Memory B cell (primary cell): ENCODE measurements around the gene SULF2.

Experiments used
- ATAC-seq: fragments of 150-1000 bp; cut with Tn5 transposase; 2 replicates; pipeline ENCODE4 v1.10.0; 2021; ENCODE audit warnings: low read depth, mild to moderate bottlenecking, moderate library complexity
- DNase-seq, 2 donors: peaks; one replicate each; pipeline ENCODE4 v3.0.0; 2022; ENCODE audit warnings: low spot score in 2 of 2
- H3K27ac Mint-ChIP-seq: one replicate; pipeline ENCODE4 v1.8.0; 2022; ENCODE audit warnings: mild to moderate bottlenecking, moderate library complexity, mixed read lengths
- H3K27me3 Mint-ChIP-seq: one replicate; pipeline ENCODE4 v1.8.0; 2022; ENCODE audit warnings: mixed read lengths
- H3K36me3 Mint-ChIP-seq: one replicate; pipeline ENCODE4 v1.8.0; 2022; ENCODE audit warnings: mild to moderate bottlenecking, mixed read lengths
- H3K4me1 Mint-ChIP-seq: one replicate; pipeline ENCODE4 v1.8.0; 2022; ENCODE audit warnings: mixed read lengths
- H3K4me3 Mint-ChIP-seq: one replicate; pipeline ENCODE4 v1.8.0; 2022; ENCODE audit warnings: mild to moderate bottlenecking, moderate library complexity, mixed read lengths
- H3K9me3 Mint-ChIP-seq: one replicate; pipeline ENCODE4 v1.8.0; 2022; ENCODE audit warnings: mixed read lengths

Gene SULF2

DNA sequence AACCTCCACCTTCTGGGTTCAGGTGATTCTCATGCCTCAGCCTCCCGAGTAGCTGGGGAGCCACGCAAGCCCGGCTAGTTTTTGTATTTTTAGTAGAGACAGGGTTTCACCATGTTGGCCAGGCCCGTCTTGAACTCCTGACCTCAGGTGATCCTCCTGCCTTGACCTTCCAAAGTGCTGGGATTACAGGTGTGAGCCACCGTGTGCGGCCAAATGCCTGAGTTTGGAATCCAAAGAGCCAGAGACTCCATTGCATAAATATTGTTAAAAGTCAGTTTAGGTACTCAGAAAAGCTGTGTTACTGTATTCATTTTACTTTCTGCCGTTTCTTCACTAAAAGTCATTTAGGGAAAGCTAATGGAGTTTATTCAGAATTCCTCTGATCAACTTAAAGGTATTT, 137.3 kb downstream of the SULF2 start:
- Mint-ChIP-seq H3K36me3 (peaks cover 37% of the 10 kb centered on the region), H3K27ac (no peak overlapping the region), H3K27me3 (no peaks in the 10 kb centered on the region), H3K4me3 (no peak overlapping the region), H3K4me1 (peaks cover 6% of the 10 kb centered on the region), H3K9me3 (no peaks in the 10 kb centered on the region)
- DNase-seq (no peak), ATAC-seq (no peak)

GRCh38 chr20:47645632-47646031, 139.6 kb downstream of the SULF2 start:
- Mint-ChIP-seq H3K36me3 (peaks cover 39% of the 10 kb centered on the region), H3K4me3 (no peak overlapping the region)

DNA sequence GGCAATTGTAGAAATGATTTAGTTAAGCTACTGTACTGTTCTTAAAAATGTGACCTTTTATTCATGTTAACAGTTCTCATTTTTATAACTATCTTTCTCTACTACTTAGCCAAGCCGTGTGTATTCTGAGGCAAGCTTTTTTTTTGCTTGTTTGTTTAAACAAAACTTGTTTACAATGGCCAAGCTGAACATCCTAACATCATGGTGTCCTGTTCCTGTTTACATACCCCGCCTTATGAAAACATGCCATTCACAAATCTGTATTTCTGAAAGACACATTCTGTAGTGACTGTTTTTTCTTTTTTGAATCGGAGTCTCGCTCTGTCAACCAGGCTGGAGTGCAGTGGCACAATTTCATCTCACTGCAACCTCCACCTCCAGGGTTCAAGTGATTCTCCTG, 142.7 kb downstream of the SULF2 start:
- H3K9me3 Mint-ChIP-seq = no peaks in the 10 kb centered on the region
- DNase-seq (no peak), ATAC-seq (no peak)
- peak overlapping the region; percentile 38 for H3K27ac Mint-ChIP-seq
- peaks cover 44% of the 10 kb centered on the region for H3K36me3 Mint-ChIP-seq
- no peaks in the 10 kb centered on the region for H3K27me3 Mint-ChIP-seq
- no peak overlapping the region for H3K4me3 Mint-ChIP-seq
- peaks cover 6% of the 10 kb centered on the region for H3K4me1 Mint-ChIP-seq

More at GRCh38 chr20:47645632-47646031, 139.6 kb downstream of the SULF2 start:
- no peaks in the 10 kb centered on the region for H3K27me3 Mint-ChIP-seq
- H3K4me1 Mint-ChIP-seq = peaks cover 6% of the 10 kb centered on the region
- H3K9me3 Mint-ChIP-seq = no peaks in the 10 kb centered on the region
- H3K27ac Mint-ChIP-seq = no peak overlapping the region
- ATAC-seq (no peak), DNase-seq (no peak)

GRCh38 chr20:47642118-47642517, 143.2 kb downstream of the SULF2 start:
- Mint-ChIP-seq H3K4me3 (no peak overlapping the region), H3K27me3 (no peaks in the 10 kb centered on the region), H3K4me1 (peaks cover 6% of the 10 kb centered on the region), H3K36me3 (peaks cover 49% of the 10 kb centered on the region), H3K27ac (no peak overlapping the region), H3K9me3 (no peaks in the 10 kb centered on the region)
- DNase-seq (no peak), ATAC-seq (no peak)

DNA sequence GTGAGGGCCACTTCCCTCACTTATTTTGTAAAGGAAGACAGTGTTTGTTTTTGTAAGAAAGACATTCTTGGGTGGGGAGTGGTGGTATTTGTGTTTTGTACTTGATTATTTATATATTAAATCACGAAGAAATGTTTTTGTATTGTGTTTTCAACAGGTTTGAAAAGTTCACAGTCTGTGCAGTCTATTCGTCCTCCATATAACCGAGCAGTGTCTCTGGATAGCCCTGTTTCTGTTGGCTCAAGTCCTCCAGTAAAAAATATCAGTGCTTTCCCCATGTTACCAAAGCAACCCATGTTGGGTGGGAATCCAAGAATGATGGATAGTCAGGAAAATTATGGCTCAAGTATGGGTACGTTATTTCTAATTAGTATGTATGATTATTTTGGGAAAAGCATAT, 146.4 kb downstream of the SULF2 start:
- Mint-ChIP-seq H3K9me3 (no peaks in the 10 kb centered on the region), H3K27me3 (no peaks in the 10 kb centered on the region), H3K36me3 (peaks cover 46% of the 10 kb centered on the region), H3K4me1 (peaks cover 4% of the 10 kb centered on the region), H3K4me3 (no peak overlapping the region), H3K27ac (no peak overlapping the region)
- DNase-seq (no peak), ATAC-seq (no peak)

GRCh38 chr20:47635256-47635655, 150.0 kb downstream of the SULF2 start:
- H3K9me3 Mint-ChIP-seq = no peaks in the 10 kb centered on the region
- H3K36me3 Mint-ChIP-seq = peaks cover 38% of the 10 kb centered on the region
- peaks cover 9% of the 10 kb centered on the region for H3K4me1 Mint-ChIP-seq
- ATAC-seq = no peak
- H3K27ac Mint-ChIP-seq = no peak overlapping the region
- DNase-seq = no peak
- H3K27me3 Mint-ChIP-seq = no peaks in the 10 kb centered on the region
- H3K4me3 Mint-ChIP-seq = no peak overlapping the region

- Mint-ChIP-seq H3K36me3 (peaks cover 24% of the 10 kb centered on the region), H3K4me1 (peaks cover 11% of the 10 kb centered on the region), H3K27ac (peak overlapping the region; percentile 69), H3K27me3 (no peaks in the 10 kb centered on the region), H3K4me3 (no peak overlapping the region), H3K9me3 (no peaks in the 10 kb centered on the region)
- DNase-seq (no peak), ATAC-seq (no peak)
Observed at GRCh38 chr20:47631078-47631477, 154.2 kb downstream of the SULF2 start.

DNA sequence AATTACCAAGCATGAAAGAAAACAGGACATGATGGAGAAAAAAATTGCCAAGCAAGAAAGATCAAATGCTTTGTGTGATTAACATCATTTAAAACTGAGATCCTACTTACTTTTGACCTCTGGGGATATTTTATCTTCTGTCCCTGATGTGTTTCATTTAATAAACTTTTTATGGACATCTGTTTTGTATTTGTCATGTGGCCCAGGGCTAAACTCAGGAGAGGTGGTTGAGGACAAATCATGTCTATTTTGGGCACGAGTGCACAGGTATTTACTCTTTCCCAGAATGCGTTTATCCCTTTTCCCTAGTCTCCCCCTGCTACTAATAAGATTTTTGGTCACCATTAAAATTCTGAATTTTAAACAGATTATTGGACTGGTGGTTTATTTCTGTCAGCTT, 155.4 kb downstream of the SULF2 start:
- peaks cover 20% of the 10 kb centered on the region for H3K36me3 Mint-ChIP-seq
- H3K4me1 Mint-ChIP-seq = peaks cover 9% of the 10 kb centered on the region
- no peaks in the 10 kb centered on the region for H3K27me3 Mint-ChIP-seq
- DNase-seq = no peak
- H3K27ac Mint-ChIP-seq = no peak overlapping the region
- no peaks in the 10 kb centered on the region for H3K9me3 Mint-ChIP-seq
- no peak for ATAC-seq
- no peak overlapping the region for H3K4me3 Mint-ChIP-seq

DNA sequence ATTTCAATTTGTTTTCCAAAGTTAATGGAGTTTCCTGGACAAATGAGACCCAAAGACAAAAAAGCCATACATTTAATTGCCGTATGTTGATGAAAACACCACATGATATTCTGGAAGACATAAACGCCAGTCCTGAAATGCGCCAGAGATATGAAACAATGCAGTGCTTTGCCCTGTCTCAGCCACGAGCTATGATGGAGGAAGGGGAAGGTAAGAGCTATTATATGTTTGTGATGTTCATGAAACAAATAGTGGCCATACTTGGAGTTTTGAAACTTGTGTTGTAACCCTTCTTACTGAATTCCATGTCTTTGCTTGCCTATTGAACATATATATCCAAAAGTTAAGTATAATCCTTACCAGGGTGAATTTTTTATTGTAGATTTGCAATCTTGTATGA, 157.7 kb downstream of the SULF2 start:
- Mint-ChIP-seq H3K4me3 (no peak overlapping the region), H3K27me3 (no peaks in the 10 kb centered on the region), H3K9me3 (no peaks in the 10 kb centered on the region), H3K36me3 (peaks cover 20% of the 10 kb centered on the region), H3K4me1 (peaks cover 8% of the 10 kb centered on the region), H3K27ac (no peak overlapping the region)
- ATAC-seq = no peak
- no peak for DNase-seq

GRCh38 chr20:47623206-47623605, 162.1 kb downstream of the SULF2 start:
- no peak overlapping the region for H3K4me3 Mint-ChIP-seq
- peaks cover 22% of the 10 kb centered on the region for H3K36me3 Mint-ChIP-seq
- H3K27me3 Mint-ChIP-seq = no peaks in the 10 kb centered on the region
- no peaks in the 10 kb centered on the region for H3K9me3 Mint-ChIP-seq
- DNase-seq (no peak), ATAC-seq (no peak)
- no peak overlapping the region for H3K27ac Mint-ChIP-seq
- H3K4me1 Mint-ChIP-seq = peaks cover 16% of the 10 kb centered on the region

- peaks cover 19% of the 10 kb centered on the region for H3K36me3 Mint-ChIP-seq
- no peaks in the 10 kb centered on the region for H3K27me3 Mint-ChIP-seq
- H3K9me3 Mint-ChIP-seq = no peaks in the 10 kb centered on the region
- H3K4me3 Mint-ChIP-seq = no peak overlapping the region
- peak overlapping the region; percentile 41 for H3K27ac Mint-ChIP-seq
- ATAC-seq (no peak), DNase-seq (no peak)
- H3K4me1 Mint-ChIP-seq = peaks cover 19% of the 10 kb centered on the region
Observed at GRCh38 chr20:47622118-47622665, 163.1 kb downstream of the SULF2 start.

GRCh38 chr20:47620808-47621805, 164.2 kb downstream of the SULF2 start:
- H3K27ac Mint-ChIP-seq = peak overlapping the region; percentile 92
- DNase-seq = peak in 1 of 2 donors; percentile 43
- H3K4me3 Mint-ChIP-seq = no peak overlapping the region
- H3K27me3 Mint-ChIP-seq = no peaks in the 10 kb centered on the region
- no peaks in the 10 kb centered on the region for H3K9me3 Mint-ChIP-seq
- H3K36me3 Mint-ChIP-seq = peaks cover 17% of the 10 kb centered on the region
- peak; percentile 70 for ATAC-seq
- H3K4me1 Mint-ChIP-seq = peaks cover 19% of the 10 kb centered on the region

GRCh38 chr20:47618479-47618878, 166.8 kb downstream of the SULF2 start:
- peaks cover 31% of the 10 kb centered on the region for H3K4me1 Mint-ChIP-seq
- peak overlapping the region; percentile 58 for H3K27ac Mint-ChIP-seq
- H3K4me3 Mint-ChIP-seq = no peak overlapping the region
- DNase-seq (no peak), ATAC-seq (no peak)
- H3K36me3 Mint-ChIP-seq = peaks cover 20% of the 10 kb centered on the region
- H3K27me3 Mint-ChIP-seq = no peaks in the 10 kb centered on the region
- no peaks in the 10 kb centered on the region for H3K9me3 Mint-ChIP-seq

DNA sequence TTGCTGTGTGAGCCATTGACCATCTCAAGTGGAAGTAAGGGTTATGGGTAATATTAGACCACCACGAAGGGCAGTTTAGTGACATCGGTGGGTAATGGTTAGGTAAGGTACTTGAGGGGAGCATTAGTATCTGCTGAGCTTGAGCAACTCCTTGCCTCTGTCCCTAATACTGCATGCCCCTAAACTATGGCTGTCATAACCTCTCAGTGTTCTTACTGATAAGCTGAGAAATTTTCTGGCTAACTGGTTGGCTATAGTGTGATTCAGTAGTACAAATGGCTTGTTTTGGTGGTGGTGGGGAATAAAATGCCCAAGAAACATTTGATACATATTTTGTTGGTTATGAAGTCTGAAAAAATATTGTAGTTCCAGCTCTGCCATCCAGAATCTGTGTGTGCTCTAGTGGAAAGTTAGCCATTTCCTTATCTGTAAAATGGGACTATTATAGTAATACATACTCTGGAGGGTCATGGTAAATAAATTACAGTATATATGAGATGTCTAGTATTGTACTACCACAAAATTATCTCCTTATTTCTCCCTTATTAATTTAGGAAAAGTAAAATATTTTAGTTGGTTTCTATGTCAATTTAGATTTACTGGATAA, 170.5 kb downstream of the SULF2 start:
- Mint-ChIP-seq H3K4me1 (peaks cover 44% of the 10 kb centered on the region), H3K27me3 (no peaks in the 10 kb centered on the region), H3K36me3 (peaks cover 20% of the 10 kb centered on the region), H3K9me3 (no peaks in the 10 kb centered on the region), H3K4me3 (no peak overlapping the region), H3K27ac (peak overlapping the region; percentile 97)
- DNase-seq (no peak), ATAC-seq (no peak)
